HCT116 (cell line): ENCODE results near the gene TPBGL. TPM values are rescaled to one million over a fixed set of nuclear protein-coding genes. Genes with fewer than 3 reads are reported as not detected.

Experiments
- ATAC-seq: fragments of 200-7000 bp; cut with Tn5 transposase; 2 replicates; pipeline ENCODE4 v1.9.1; 2020; ENCODE audit warnings: mild to moderate bottlenecking, moderate library complexity
- BruUV-seq: library from RNA; stranded (reverse); fragments of 400-500 nt; replicated peaks from 2 replicates; lab custom pipeline; 2021; lab: Mats Ljungman, UMichigan
- CTCF ChIA-PET: fragments of 300-600 bp; sonication (Branson Sonifier 250); formaldehyde crosslinking; loops from one replicate; lab custom pipeline; 2021; ENCODE audit warnings: antibody characterized with exemption; lab: Charles Lee
- POLR2A ChIA-PET: fragments of 300-600, 350-600 bp; sonication (Branson Sonifier 250); formaldehyde crosslinking; loops from one replicate; lab custom pipeline; 2021; ENCODE audit warnings: antibody characterized with exemption; lab: Charles Lee
- RAD21 ChIA-PET, 2 experiments: fragments of 300-600 bp; sonication (Branson Sonifier 250); formaldehyde crosslinking; loops; one replicate each; lab custom pipeline; 2023; ENCODE audit warnings: low total read pairs in 2 of 2; ENCODE audit not compliant: uncharacterized antibody in 2 of 2, unreplicated experiment in 2 of 2, low non-redundant PET in 1 of 2; lab: Charles Lee
- DNase-seq: peaks from one replicate; pipeline ENCODE4 v3.0.0-alpha.2; 2010; ENCODE audit warnings: low read depth, low spot score
- H2AFZ ChIP-seq: fragments of 200-600 bp; shearing (Covaris generic), sonication (generic); 2 replicates; pipeline ENCODE4 v1.6.1; 2017; ENCODE audit warnings: low read depth, mixed run types, mixed read lengths, antibody characterized with exemption, low read length; ENCODE audit not compliant: poor library complexity, severe bottlenecking
- H3K27ac ChIP-seq: 2 replicates; pipeline ENCODE4 v1.5.1; 2012; ENCODE audit warnings: low read depth, low read length
- H3K27me3 ChIP-seq: fragments of 200-600 bp; sonication (generic); 2 replicates; pipeline ENCODE4 v1.6.1; 2016; ENCODE audit warnings: mixed run types, low read length, mixed read lengths; ENCODE audit not compliant: insufficient read depth
- H3K36me3 ChIP-seq, 2 experiments: fragments of 200-500 bp in 1 of 2; fragments of 200-600 bp in 1 of 2; sonication (Bioruptor generic) in 1 of 2; sonication (generic) in 1 of 2; 2 replicates each; pipeline versions ENCODE4 v1.5.1 to v1.6.1; 2014 to 2016; ENCODE audit warnings: low read length in 2 of 2, inconsistent platforms in 1 of 2, mixed read lengths in 1 of 2, mixed run types in 1 of 2; ENCODE audit not compliant: insufficient read depth in 2 of 2, control insufficient read depth in 1 of 2
- H3K4me1 ChIP-seq, 2 experiments: fragments of 200-600 bp in 1 of 2; sonication (generic) in 1 of 2; 2 replicates each; pipeline versions ENCODE4 v1.5.1 to v1.6.1; 2012 to 2017; ENCODE audit warnings: low read length in 2 of 2, inconsistent platforms in 1 of 2, mild to moderate bottlenecking in 1 of 2, mixed read lengths in 1 of 2, mixed run types in 1 of 2, moderate library complexity in 1 of 2; ENCODE audit not compliant: insufficient read depth in 2 of 2, control insufficient read depth in 1 of 2
- H3K4me2 ChIP-seq: fragments of 200-600 bp; sonication (generic); 2 replicates; pipeline ENCODE4 v1.6.1; 2017; ENCODE audit warnings: mixed run types, low read length, mixed read lengths
- H3K4me3 ChIP-seq, 2 experiments: fragments of 200-600 bp in 1 of 2; sonication (generic) in 1 of 2; replicated peaks in 1 of 2; 2 replicates each; pipeline ENCODE4 v1.5.1; 2011 to 2016; ENCODE audit warnings: low read length in 2 of 2, control low read depth in 1 of 2, low read depth in 1 of 2, mild to moderate bottlenecking in 1 of 2, mixed read lengths in 1 of 2, mixed run types in 1 of 2
- H3K79me2 ChIP-seq: fragments of 200-600 bp; sonication (generic); 2 replicates; pipeline ENCODE4 v1.6.1; 2017; ENCODE audit warnings: mild to moderate bottlenecking, mixed run types, low read length, moderate library complexity, mixed read lengths; ENCODE audit not compliant: insufficient read depth
- H3K9ac ChIP-seq: fragments of 200-600 bp; sonication (generic); 2 replicates; pipeline ENCODE4 v1.6.1; 2016; ENCODE audit warnings: low read length, mixed read lengths
- H3K9me2 ChIP-seq: fragments of 200-600 bp; sonication (generic), shearing (Covaris generic); 2 replicates; pipeline ENCODE4 v1.6.1; 2017; ENCODE audit warnings: mixed run types, mild to moderate bottlenecking, moderate library complexity; ENCODE audit not compliant: insufficient read depth
- H3K9me3 ChIP-seq, 2 experiments: fragments of 200-500 bp in 1 of 2; fragments of 200-600 bp in 1 of 2; sonication (Bioruptor generic) in 1 of 2; sonication (generic) in 1 of 2; 2 replicates each; pipeline ENCODE4 v1.6.1; 2014 to 2017; ENCODE audit warnings: low read length in 2 of 2, mixed read lengths in 2 of 2, inconsistent platforms in 1 of 2, low read depth in 1 of 2, mild to moderate bottlenecking in 1 of 2, mixed run types in 1 of 2, moderate library complexity in 1 of 2; ENCODE audit not compliant: control insufficient read depth in 1 of 2, insufficient read depth in 1 of 2
- H4K20me1 ChIP-seq: fragments of 200-600 bp; sonication (generic), shearing (Covaris generic); 2 replicates; pipeline ENCODE4 v1.6.1; 2017; ENCODE audit warnings: mixed run types, mild to moderate bottlenecking, moderate library complexity; ENCODE audit not compliant: insufficient read depth
- POLR2AphosphoS5 ChIP-seq: IDR thresholded peaks from 2 replicates; pipeline ENCODE4 v1.6.1; 2011; ENCODE audit warnings: mild to moderate bottlenecking, low read depth, low read length, moderate library complexity
- RAD21 ChIP-seq: IDR thresholded peaks from 2 replicates; pipeline ENCODE4 v1.6.1; 2012; ENCODE audit warnings: low read depth, mild to moderate bottlenecking
- SIN3A ChIP-seq: IDR thresholded peaks from 2 replicates; pipeline ENCODE4 v1.6.1; 2012; ENCODE audit warnings: low read depth
- TCF7L2 ChIP-seq: IDR thresholded peaks from 2 replicates; pipeline ENCODE4 v1.7.0; 2011; ENCODE audit warnings: borderline replicate concordance, inconsistent platforms; ENCODE audit not compliant: insufficient read depth, insufficient read length; ENCODE audit errors: extremely low read depth
- YY1 ChIP-seq: IDR thresholded peaks from 2 replicates; pipeline ENCODE4 v1.6.1; 2011; ENCODE audit warnings: low read length, low read depth, moderate library complexity, mild to moderate bottlenecking; ENCODE audit not compliant: insufficient replicate concordance; ENCODE audit errors: extremely low read depth
- ZBTB33 ChIP-seq: IDR thresholded peaks from 2 replicates; pipeline ENCODE4 v1.6.1; 2011; ENCODE audit warnings: mild to moderate bottlenecking, low read length, moderate library complexity; ENCODE audit not compliant: insufficient replicate concordance; ENCODE audit errors: extremely low read depth
- ZNF274 ChIP-seq: fragments of 200-500 bp; sonication (Bioruptor generic); IDR thresholded peaks from 2 replicates; pipeline ENCODE4 v1.6.1; 2014; ENCODE audit warnings: mild to moderate bottlenecking, low read depth, low read length, inconsistent platforms
- intact Hi-C: fragments of 100-400 bp; cut with micrococcal nuclease; formaldehyde crosslinking; loops from 2 replicates; pipeline ENCODE4 v1.10.0; 2022
- total RNA-seq: library from RNA; stranded (reverse); gene quantifications from one replicate; pipeline ENCODE4 v1.2.1, GENCODE V29; 2021; ENCODE audit not compliant: unreplicated experiment

The TPBGL gene
- total RNA-seq, 1 experiment from 2014 or later, result 0.12 TPM

- H3K4me2 ChIP-seq, result no peak overlapping the region
- ATAC-seq (no peak), DNase-seq (no peak)
- no peaks in the 10 kb centered on the region for H3K27me3 ChIP-seq
- no peak overlapping the region for H3K4me3 ChIP-seq
- no peaks in the 10 kb centered on the region for H3K4me1 ChIP-seq
- no peaks in the 10 kb centered on the region for H3K9me3 ChIP-seq
- RAD21 ChIA-PET, result no interaction called here
- no peak overlapping the region for H2AFZ ChIP-seq
- no peaks in the 10 kb centered on the region for H3K9me2 ChIP-seq
- CTCF ChIA-PET, result no interaction called here
- intact Hi-C loops, result no loop called here
- TF ChIP-seq YY1 (no peak), POLR2AphosphoS5 (no peak), ZNF274 (no peak), ZBTB33 (no peak)
- H3K36me3 ChIP-seq, result no peaks in the 10 kb centered on the region
- H3K79me2 ChIP-seq, result no peaks in the 10 kb centered on the region
- no TSS peak for BruUV-seq
- H3K27ac ChIP-seq, result no peak overlapping the region
- POLR2A ChIA-PET, result no interaction called here
- H4K20me1 ChIP-seq, result no peaks in the 10 kb centered on the region
- H3K9ac ChIP-seq, result no peak overlapping the region
These were observed 13.8 kb downstream of the TPBGL start for GRCh38 chr11:75254326-75254725.

GRCh38 chr11:75260396-75261170 lies 20.0 kb downstream of the TPBGL start:
- Histone ChIP-seq H3K36me3 (no peaks in the 10 kb centered on the region), H3K4me2 (no peak overlapping the region), H3K27me3 (no peaks in the 10 kb centered on the region), H2AFZ (no peak overlapping the region), H3K9me3 (no peaks in the 10 kb centered on the region), H3K4me1 (no peaks in the 10 kb centered on the region), H4K20me1 (no peaks in the 10 kb centered on the region), H3K9ac (no peak overlapping the region), H3K4me3 (no peak overlapping the region), H3K9me2 (no peaks in the 10 kb centered on the region), H3K79me2 (no peaks in the 10 kb centered on the region), H3K27ac (no peak overlapping the region)
- RAD21 ChIA-PET, result no interaction called here
- POLR2A ChIA-PET, result no interaction called here
- ATAC-seq (no peak), DNase-seq (no peak)
- intact Hi-C loops, result no loop called here
- TF ChIP-seq TCF7L2 (no peak), SIN3A (no peak), RAD21 (no peak), ZNF274 (no peak)
- BruUV-seq, result no TSS peak
- CTCF ChIA-PET, result no interaction called here
